Activated B cell treated with CpG ODN at 0.5 μM for 24 hours (primary cell): ENCODE measurements around the gene ZNF253. TPM values are rescaled to one million over a fixed set of nuclear protein-coding genes. Genes with fewer than 3 reads are reported as not detected.
"Not testable (repeated sequence)": the region's sequence is repeated elsewhere in the genome, so short reads cannot be mapped to it uniquely, and the experiment has no call there.

Experiments used
- ATAC-seq: fragments of 200-7000 bp; cut with Tn5 transposase; one replicate; pipeline ENCODE4 v1.10.0; 2021; ENCODE audit warnings: low read depth, mild to moderate bottlenecking, moderate library complexity
- CTCF ChIA-PET: fragments of 350-600 bp; sonication (Branson Sonifier 250); formaldehyde crosslinking; loops from one replicate; lab custom pipeline; 2021; ENCODE audit warnings: antibody characterized with exemption; lab: Charles Lee
- POLR2A ChIA-PET: fragments of 350-600 bp; sonication (Branson Sonifier 250); formaldehyde crosslinking; loops from one replicate; lab custom pipeline; 2021; ENCODE audit warnings: antibody characterized with exemption; lab: Charles Lee
- DNase-seq: peaks from one replicate; pipeline ENCODE4 v3.0.0; 2022
- H3K27ac Mint-ChIP-seq: one replicate; pipeline ENCODE4 v1.8.0; 2020; ENCODE audit warnings: mixed read lengths
- H3K27me3 Mint-ChIP-seq: one replicate; pipeline ENCODE4 v1.8.0; 2021; ENCODE audit warnings: mixed read lengths
- H3K36me3 Mint-ChIP-seq: one replicate; pipeline ENCODE4 v1.8.0; 2021; ENCODE audit warnings: low read depth, mixed read lengths
- H3K4me1 Mint-ChIP-seq: one replicate; pipeline ENCODE4 v1.8.0; 2021; ENCODE audit warnings: mixed read lengths
- H3K4me3 Mint-ChIP-seq: one replicate; pipeline ENCODE4 v1.8.0; 2020; ENCODE audit warnings: mild to moderate bottlenecking, mixed read lengths
- H3K9me3 Mint-ChIP-seq: one replicate; pipeline ENCODE4 v1.8.0; 2020; ENCODE audit warnings: mixed read lengths
- intact Hi-C: fragments of 100-400 bp; cut with micrococcal nuclease; formaldehyde crosslinking; loops from one replicate; pipeline ENCODE4 v1.15.1; 2024
- total RNA-seq: library from RNA; stranded (reverse); gene quantifications from 2 replicates; pipeline ENCODE4 v1.2.3, GENCODE V29; 2022
- TF ChIP-seq, protein P1 (sequence below): fragments of 200-600 bp; IDR thresholded peaks from one replicate; pipeline ENCODE4 v1.8.0; 2022; ENCODE audit warnings: antibody characterized with exemption, mild to moderate bottlenecking

Gene ZNF253
- total RNA-seq, 1 donor from 2014 or later: 24.7 TPM

DNA sequence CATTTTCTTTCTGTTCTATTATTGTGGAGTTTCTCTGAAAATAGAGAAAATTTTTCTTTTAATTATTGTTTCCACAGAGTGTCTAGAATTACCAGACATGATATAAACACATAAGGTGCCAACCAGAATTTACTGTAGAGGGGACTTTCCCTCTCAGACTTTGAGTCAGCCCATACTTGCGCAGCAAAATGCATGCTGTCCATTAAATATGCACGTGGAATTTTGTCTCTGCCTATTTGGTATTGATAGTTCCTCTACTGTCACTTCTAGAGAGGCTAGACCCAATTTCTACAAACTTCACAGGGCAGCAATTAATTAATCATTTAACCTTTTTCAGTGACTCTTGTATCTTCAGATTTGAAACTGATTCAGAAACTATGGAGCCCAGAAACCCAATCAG lies 44.0 kb downstream of the ZNF253 start:
- Mint-ChIP-seq H3K4me1 (peaks cover 27% of the 10 kb centered on the region), H3K9me3 (peaks cover 2% of the 10 kb centered on the region), H3K36me3 (peaks cover 27% of the 10 kb centered on the region), H3K27me3 (no peaks in the 10 kb centered on the region), H3K4me3 (no peak overlapping the region), H3K27ac (no peak overlapping the region)
- ATAC-seq (no peak), DNase-seq (no peak)
- POLR2A ChIA-PET: no interaction called here
- CTCF ChIA-PET: no interaction called here
- TF ChIP-seq, protein P1, sequence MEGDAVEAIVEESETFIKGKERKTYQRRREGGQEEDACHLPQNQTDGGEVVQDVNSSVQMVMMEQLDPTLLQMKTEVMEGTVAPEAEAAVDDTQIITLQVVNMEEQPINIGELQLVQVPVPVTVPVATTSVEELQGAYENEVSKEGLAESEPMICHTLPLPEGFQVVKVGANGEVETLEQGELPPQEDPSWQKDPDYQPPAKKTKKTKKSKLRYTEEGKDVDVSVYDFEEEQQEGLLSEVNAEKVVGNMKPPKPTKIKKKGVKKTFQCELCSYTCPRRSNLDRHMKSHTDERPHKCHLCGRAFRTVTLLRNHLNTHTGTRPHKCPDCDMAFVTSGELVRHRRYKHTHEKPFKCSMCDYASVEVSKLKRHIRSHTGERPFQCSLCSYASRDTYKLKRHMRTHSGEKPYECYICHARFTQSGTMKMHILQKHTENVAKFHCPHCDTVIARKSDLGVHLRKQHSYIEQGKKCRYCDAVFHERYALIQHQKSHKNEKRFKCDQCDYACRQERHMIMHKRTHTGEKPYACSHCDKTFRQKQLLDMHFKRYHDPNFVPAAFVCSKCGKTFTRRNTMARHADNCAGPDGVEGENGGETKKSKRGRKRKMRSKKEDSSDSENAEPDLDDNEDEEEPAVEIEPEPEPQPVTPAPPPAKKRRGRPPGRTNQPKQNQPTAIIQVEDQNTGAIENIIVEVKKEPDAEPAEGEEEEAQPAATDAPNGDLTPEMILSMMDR: no peak
- intact Hi-C loops: no loop called here

DNA sequence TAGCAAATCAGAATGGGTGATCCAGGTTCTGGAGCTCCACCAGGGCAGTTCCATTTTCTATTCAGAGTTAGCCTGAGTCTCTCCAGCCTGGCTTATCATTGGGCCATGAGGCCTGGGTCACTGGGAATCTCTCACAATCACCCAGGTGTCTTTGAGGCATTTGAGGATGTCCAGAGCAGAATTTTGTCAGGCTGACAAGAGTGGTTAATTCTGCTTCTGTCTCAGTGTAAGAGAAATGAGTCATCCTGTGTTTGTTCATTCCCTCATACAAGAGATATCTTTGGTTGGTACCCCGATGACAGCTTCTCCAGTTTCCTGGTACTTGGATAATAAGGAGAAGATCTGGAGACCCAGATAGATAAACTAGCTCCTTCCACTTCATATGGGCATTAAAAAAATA lies 45.5 kb downstream of the ZNF253 start:
- peaks cover 23% of the 10 kb centered on the region for H3K36me3 Mint-ChIP-seq
- POLR2A ChIA-PET: interaction anchor here (1.9 kb wide), 1 partner anchor 10 kb away, joined by 9 read pairs; the partner anchor contains the start of gene ZNF93
- H3K27ac Mint-ChIP-seq: no peak overlapping the region
- H3K9me3 Mint-ChIP-seq: peaks cover 2% of the 10 kb centered on the region
- no peak for DNase-seq
- peaks cover 13% of the 10 kb centered on the region for H3K4me1 Mint-ChIP-seq
- H3K27me3 Mint-ChIP-seq: no peaks in the 10 kb centered on the region
- TF ChIP-seq, protein P1: no peak
- CTCF ChIA-PET: no interaction called here
- H3K4me3 Mint-ChIP-seq: no peak overlapping the region
- intact Hi-C loops: no loop called here
- ATAC-seq: no peak

DNA sequence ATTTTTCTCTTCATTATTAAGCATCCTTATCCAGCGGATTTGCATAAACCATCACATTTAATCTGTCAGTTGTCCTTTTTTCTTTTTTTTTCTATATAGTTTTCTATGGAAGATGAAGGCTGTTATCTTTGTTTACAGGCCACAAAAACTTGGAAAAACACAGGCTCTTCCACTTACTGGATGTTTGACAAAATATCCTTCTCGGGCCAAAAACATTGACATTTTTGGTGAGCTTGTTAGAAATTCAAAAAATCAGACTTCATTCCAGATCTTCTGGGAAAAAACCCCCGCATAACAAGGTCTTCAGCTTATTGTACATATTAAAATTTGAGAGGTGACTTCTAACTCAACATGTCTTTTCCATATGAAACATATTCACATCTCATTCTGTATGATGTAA lies 48.9 kb downstream of the ZNF253 start:
- CTCF ChIA-PET: no interaction called here
- no peak overlapping the region for H3K27ac Mint-ChIP-seq
- intact Hi-C loops: no loop called here
- ATAC-seq: no peak
- no peaks in the 10 kb centered on the region for H3K4me1 Mint-ChIP-seq
- POLR2A ChIA-PET: no interaction called here
- H3K36me3 Mint-ChIP-seq: peaks cover 42% of the 10 kb centered on the region
- TF ChIP-seq, protein P1: no peak
- H3K9me3 Mint-ChIP-seq: no peaks in the 10 kb centered on the region
- no peaks in the 10 kb centered on the region for H3K27me3 Mint-ChIP-seq
- no peak for DNase-seq
- no peak overlapping the region for H3K4me3 Mint-ChIP-seq

DNA sequence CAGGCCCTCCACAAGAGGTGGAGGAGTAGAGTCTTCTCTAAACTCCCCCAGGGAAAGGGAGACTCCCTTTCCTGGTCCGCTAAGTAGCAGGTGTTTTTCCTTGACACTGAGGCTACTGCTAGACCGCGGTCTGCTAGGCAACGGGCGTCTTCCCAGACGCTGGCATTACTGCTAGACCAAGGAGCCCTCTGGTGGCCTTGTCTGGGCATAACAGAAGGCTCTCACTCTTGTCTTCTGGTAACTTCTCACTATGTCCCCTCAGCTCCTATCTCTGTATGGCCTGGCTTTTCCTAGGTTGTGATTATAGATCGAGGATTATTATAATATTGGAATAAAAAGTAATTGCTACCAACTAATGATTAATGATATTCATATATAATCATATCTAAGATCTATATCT lies 64.7 kb downstream of the ZNF253 start:
- ATAC-seq: not testable (repeated sequence)
- peaks cover 31% of the 10 kb centered on the region for H3K9me3 Mint-ChIP-seq

DNA sequence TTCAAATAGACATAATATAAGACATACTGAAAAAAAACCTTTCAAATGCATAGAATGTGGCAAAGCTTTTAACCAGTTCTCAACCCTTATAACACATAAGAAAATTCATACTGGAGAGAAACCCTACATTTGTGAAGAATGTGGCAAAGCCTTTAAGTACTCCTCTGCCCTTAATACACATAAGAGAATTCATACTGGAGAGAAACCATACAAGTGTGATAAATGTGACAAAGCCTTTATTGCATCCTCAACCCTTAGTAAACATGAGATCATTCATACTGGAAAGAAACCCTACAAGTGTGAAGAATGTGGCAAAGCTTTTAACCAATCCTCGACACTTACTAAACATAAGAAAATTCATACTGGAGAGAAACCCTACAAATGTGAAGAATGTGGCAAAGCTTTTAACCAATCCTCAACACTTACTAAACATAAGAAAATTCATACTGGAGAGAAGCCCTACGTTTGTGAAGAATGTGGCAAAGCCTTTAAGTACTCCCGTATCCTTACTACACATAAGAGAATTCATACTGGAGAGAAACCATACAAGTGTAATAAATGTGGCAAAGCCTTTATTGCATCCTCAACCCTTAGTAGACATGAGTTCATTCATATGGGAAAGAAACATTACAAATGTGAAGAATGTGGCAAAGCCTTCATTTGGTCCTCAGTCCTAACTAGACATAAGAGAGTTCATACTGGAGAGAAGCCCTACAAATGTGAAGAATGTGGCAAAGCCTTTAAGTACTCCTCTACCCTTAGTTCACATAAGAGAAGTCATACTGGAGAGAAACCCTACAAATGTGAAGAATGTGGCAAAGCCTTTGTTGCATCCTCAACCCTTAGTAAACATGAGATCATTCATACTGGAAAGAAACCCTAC lies 68.0 kb downstream of the ZNF253 start:
- ATAC-seq, POLR2A ChIA-PET, DNase-seq, H3K4me3 Mint-ChIP-seq, H3K27me3 Mint-ChIP-seq, CTCF ChIA-PET, H3K27ac Mint-ChIP-seq: not testable (repeated sequence)
- Mint-ChIP-seq H3K9me3 (peaks cover 28% of the 10 kb centered on the region), H3K36me3 (peaks cover 39% of the 10 kb centered on the region), H3K4me1 (peaks cover 18% of the 10 kb centered on the region)
- intact Hi-C loops: loop anchor here (10.0 kb wide), 1 partner anchor 69 kb away; the partner anchor contains the start of gene ZNF253

More for the DNA sequence above, 64.7 kb downstream of the ZNF253 start:
- intact Hi-C loops: loop anchor here (2.0 to 10.0 kb wide), 2 partner anchors 66 to 108 kb away; partner anchors contain the start of gene ZNF253
- CTCF ChIA-PET: interaction anchor here (1.3 kb wide), 1 partner anchor 124 kb away, joined by 3 read pairs; no protein-coding TSS in a partner anchor
- H3K4me1 Mint-ChIP-seq, DNase-seq, H3K27me3 Mint-ChIP-seq, POLR2A ChIA-PET, H3K4me3 Mint-ChIP-seq, H3K27ac Mint-ChIP-seq: not testable (repeated sequence)
- peaks cover 60% of the 10 kb centered on the region for H3K36me3 Mint-ChIP-seq

DNA sequence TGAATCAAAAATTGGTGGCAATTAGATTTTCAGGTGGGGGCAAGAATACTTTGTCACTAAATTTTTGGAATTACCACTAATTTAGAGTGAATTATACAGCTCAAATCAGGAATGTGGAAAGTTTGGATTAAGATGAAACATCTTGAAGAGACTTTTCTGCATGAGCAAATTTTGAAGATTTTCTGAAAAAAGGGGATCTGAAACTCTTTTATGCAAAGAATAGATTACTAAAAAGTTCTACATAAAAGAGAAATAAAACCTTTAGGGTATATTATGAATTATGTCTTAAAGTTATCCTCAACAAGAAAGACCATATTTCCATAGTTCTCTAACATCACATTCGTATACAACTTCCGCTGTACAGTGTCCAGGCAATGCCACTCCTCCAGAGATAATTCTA lies 71.7 kb downstream of the ZNF253 start:
- H3K27me3 Mint-ChIP-seq: no peaks in the 10 kb centered on the region
- ATAC-seq: no peak
- no peak for DNase-seq
- ChIA-PET POLR2A (interaction anchor here (0.7 kb wide), 1 partner anchor 72 kb away, joined by 3 read pairs; the partner anchor contains the start of gene ZNF253), CTCF (interaction anchor here (1.3 kb wide), 1 partner anchor 115 kb away, joined by 3 read pairs; the partner anchor contains the start of gene ZNF506)
- peak overlapping the region; percentile 11 for H3K4me3 Mint-ChIP-seq
- H3K27ac Mint-ChIP-seq: peak overlapping the region; percentile 46
- intact Hi-C loops: loop anchor here (2.0 to 10.0 kb wide), 2 partner anchors 73 to 117 kb away; partner anchors contain the start of genes ZNF253 and ZNF506
- TF ChIP-seq, protein P1: no peak
- H3K9me3 Mint-ChIP-seq: peaks cover 23% of the 10 kb centered on the region
- H3K36me3 Mint-ChIP-seq: peaks cover 26% of the 10 kb centered on the region
- H3K4me1 Mint-ChIP-seq: peaks cover 18% of the 10 kb centered on the region
